Measurements from ENCODE around the gene PDZRN3.

The PDZRN3 gene

DNA sequence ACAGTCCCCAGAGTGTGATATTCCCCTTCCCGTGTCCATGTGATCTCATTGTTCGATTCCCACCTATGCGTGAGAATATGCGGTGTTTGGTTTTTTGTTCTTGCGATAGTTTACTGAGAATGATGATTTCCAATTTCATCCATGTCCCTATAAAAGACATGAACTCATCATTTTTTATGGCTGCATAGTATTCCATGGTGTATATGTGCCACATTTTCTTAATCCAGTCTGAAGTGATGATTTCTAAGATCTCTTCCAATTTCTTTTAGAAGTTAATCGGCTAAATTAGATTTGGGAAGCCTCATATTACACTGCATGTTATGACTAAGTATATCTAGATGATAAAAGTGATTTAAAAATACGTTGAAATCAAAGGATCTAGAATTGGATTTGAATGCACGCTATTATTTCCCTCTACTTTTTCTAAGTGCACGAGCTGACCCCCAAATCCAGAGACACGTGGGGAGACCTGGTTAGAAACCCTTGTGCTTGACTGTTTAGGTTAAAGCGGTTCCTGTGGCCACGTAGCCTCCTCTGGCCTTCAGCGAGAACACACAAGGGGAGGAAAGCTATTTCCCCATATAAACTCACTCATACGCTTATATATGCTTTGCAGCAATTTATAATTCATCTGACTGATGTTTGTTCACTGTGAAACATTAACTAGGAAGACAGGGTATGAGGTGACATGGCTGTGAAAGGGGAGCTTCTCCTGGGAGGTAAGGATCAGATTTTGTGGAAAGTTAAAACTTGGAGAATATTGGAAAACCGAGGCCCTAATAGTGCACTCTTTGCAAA, 243.8 kb downstream of the PDZRN3 start:
- in situ Hi-C loops (cut with HindIII; ENCODE audit: low pct_unique_long_range_greater_than_20kb, low sequenced_read_pairs), result no loop called here
- DNase-seq (ENCODE audit: low read depth in 1 of 2, low spot score in 1 of 2), result no peak
- TF ChIP-seq JUND (IDR thresholded peaks at IDR 0.05; ENCODE audit: low read depth), result no peak

GRCh38 chr3:73379465-73379864, 245.3 kb downstream of the PDZRN3 start:
- in situ Hi-C loops (cut with HindIII; ENCODE audit: low pct_unique_long_range_greater_than_20kb, low sequenced_read_pairs), result no loop called here
- no peak for DNase-seq (ENCODE audit: low read depth in 1 of 2, low spot score in 1 of 2)
- TF ChIP-seq JUND (IDR thresholded peaks at IDR 0.05; ENCODE audit: low read depth), result no peak

DNA sequence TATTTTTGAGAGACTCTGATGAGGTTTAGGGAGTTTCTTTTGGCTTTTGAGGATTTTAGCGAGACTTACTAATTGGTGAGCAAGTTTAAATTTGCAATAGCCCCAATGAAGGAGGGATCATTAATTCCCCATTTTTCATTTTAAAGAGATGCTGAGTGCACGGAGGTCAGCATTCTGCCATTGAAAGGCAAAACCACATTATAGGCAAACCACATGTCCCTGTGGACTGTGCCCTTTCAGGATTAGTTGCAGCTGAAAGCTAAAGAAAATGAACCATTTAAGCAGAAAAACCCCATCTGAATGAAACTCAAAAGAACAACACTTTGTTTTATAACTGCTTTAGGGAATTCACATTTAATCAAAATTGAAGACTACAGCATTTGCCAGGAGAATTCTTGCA, 246.5 kb downstream of the PDZRN3 start:
- in situ Hi-C loops (cut with HindIII; ENCODE audit: low pct_unique_long_range_greater_than_20kb, low sequenced_read_pairs), result no loop called here
- no peak for TF ChIP-seq JUND (IDR thresholded peaks at IDR 0.05; ENCODE audit: low read depth)
- no peak for DNase-seq (ENCODE audit: low read depth in 1 of 2, low spot score in 1 of 2)

GRCh38 chr3:73365756-73366397, 258.9 kb downstream of the PDZRN3 start:
- TF ChIP-seq JUND (IDR thresholded peaks at IDR 0.05; ENCODE audit: low read depth), result no peak
- in situ Hi-C loops (cut with HindIII; ENCODE audit: low pct_unique_long_range_greater_than_20kb, low sequenced_read_pairs), result no loop called here
- no peak for DNase-seq (ENCODE audit: low read depth in 1 of 2, low spot score in 1 of 2)

DNA sequence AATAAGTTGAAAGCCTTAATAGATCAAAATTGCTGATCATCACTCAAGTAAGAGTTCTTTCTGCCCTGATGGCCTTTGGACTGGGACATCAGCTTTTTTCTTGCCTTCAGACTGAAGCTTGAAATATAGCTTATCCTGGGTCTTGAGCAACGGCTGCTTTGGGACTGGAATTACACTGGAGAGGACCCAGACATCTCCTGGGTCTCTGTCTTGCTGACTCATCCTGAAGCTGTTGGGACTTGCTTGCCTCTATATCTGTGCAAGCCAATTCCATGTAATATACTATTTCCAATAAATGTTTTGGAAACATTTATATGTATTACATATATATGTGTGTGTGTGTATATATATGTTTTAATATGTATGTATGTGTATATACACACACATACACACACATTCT, 260.2 kb downstream of the PDZRN3 start:
- DNase-seq (ENCODE audit: low read depth in 1 of 2, low spot score in 1 of 2), result no peak
- in situ Hi-C loops (cut with HindIII; ENCODE audit: low pct_unique_long_range_greater_than_20kb, low sequenced_read_pairs), result no loop called here
- TF ChIP-seq JUND (IDR thresholded peaks at IDR 0.05; ENCODE audit: low read depth), result no peak

DNA sequence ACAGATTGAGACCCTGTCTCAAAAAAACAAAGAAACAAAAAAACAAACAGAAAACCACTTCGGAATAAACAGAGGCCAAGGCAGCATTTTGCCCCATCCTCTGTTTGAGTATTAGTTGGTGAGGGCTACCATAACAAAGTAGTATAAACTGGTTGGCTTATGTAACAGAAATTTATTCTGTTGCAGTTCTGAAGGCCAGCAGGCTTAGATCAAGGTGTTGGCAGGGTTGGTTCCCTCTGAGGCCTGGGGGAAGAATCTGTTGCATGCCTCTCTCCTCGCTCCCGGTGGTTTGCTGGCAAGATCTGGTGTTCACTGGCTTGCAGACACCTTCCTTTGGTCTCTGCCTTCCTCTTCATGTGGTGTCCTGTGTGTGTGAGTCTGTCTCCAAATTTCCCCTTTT, 261.6 kb downstream of the PDZRN3 start:
- TF ChIP-seq JUND (IDR thresholded peaks at IDR 0.05; ENCODE audit: low read depth), result no peak
- in situ Hi-C loops (cut with HindIII; ENCODE audit: low pct_unique_long_range_greater_than_20kb, low sequenced_read_pairs), result no loop called here
- no peak for DNase-seq (ENCODE audit: low read depth in 1 of 2, low spot score in 1 of 2)

GRCh38 chr3:73361591-73361990, 263.1 kb downstream of the PDZRN3 start:
- no peak for DNase-seq (ENCODE audit: low read depth in 1 of 2, low spot score in 1 of 2)
- in situ Hi-C loops (cut with HindIII; ENCODE audit: low pct_unique_long_range_greater_than_20kb, low sequenced_read_pairs), result no loop called here

GRCh38 chr3:73353649-73354217, 271.0 kb downstream of the PDZRN3 start:
- in situ Hi-C loops (cut with HindIII; ENCODE audit: low pct_unique_long_range_greater_than_20kb, low sequenced_read_pairs), result no loop called here
- no peak for TF ChIP-seq JUND (IDR thresholded peaks at IDR 0.05; ENCODE audit: low read depth)
- no peak for DNase-seq (ENCODE audit: low read depth in 1 of 2, low spot score in 1 of 2)

More at GRCh38 chr3:73361591-73361990, 263.1 kb downstream of the PDZRN3 start:
- no peak for TF ChIP-seq JUND (IDR thresholded peaks at IDR 0.05; ENCODE audit: low read depth)

GRCh38 chr3:73352841-73353645, 271.7 kb downstream of the PDZRN3 start:
- no peak for TF ChIP-seq JUND (IDR thresholded peaks at IDR 0.05; ENCODE audit: low read depth)
- DNase-seq (ENCODE audit: low read depth in 1 of 2, low spot score in 1 of 2), result no peak
- in situ Hi-C loops (cut with HindIII; ENCODE audit: low pct_unique_long_range_greater_than_20kb, low sequenced_read_pairs), result no loop called here

DNA sequence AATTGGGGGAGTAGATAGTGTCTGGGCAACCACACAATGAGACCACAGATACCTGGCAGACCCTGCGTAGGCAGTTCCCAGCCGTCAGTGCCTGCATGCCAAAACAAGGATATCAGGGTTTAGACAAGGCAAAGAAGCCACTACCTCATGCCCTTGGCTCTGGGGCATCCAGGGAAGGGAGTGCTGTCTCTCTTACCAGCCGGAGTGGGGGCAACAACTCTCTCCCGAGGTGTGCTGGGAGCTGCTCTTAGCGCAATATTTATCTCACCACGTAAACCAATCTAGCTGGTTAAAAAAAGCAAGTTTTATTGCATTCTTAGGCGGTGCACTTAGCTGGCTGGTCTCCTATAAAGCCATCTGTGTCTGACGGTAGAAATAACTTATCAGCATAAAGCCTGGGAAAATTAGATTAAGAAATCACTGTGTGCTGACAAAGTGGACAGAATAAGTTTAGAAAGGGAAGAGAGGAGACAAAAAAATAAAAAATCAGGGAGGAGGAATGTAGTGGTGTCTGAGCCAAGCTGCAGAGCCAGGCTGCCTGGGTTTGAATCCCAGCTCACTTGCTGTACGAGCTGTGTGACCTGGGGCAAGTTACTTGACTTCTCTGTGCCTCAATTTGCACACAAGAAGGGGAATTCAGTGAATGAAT, 273.2 kb downstream of the PDZRN3 start:
- in situ Hi-C loops (cut with HindIII; ENCODE audit: low pct_unique_long_range_greater_than_20kb, low sequenced_read_pairs), result no loop called here
- TF ChIP-seq JUND (IDR thresholded peaks at IDR 0.05; ENCODE audit: low read depth), result no peak
- DNase-seq (ENCODE audit: low read depth in 1 of 2, low spot score in 1 of 2), result no peak

GRCh38 chr3:73350996-73351395, 273.7 kb downstream of the PDZRN3 start:
- peak in 1 of 2 experiments; percentile 20 for DNase-seq (ENCODE audit: low read depth in 1 of 2, low spot score in 1 of 2)
- TF ChIP-seq JUND (IDR thresholded peaks at IDR 0.05; ENCODE audit: low read depth), result no peak
- in situ Hi-C loops (cut with HindIII; ENCODE audit: low pct_unique_long_range_greater_than_20kb, low sequenced_read_pairs), result no loop called here

DNA sequence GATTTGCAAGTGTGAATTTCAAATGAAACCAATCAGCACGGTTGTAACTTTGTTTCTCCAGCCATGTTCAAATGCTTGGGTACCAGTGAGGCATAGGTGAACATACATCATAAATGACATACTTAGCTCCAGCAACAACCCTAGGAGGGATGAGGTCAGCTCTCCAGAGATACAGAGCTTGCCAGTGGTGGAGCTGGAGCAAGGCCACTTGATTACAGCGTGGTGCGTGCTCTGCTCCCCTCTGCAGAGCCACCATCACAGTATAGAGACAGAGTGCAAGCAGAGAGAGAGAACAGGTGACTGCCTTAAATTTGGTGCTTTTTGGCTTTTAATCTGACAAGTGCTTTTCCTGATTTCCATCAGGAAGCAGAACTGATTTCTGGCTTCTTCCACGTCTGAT, 275.1 kb downstream of the PDZRN3 start:
- in situ Hi-C loops (cut with HindIII; ENCODE audit: low pct_unique_long_range_greater_than_20kb, low sequenced_read_pairs), result no loop called here
- TF ChIP-seq JUND (IDR thresholded peaks at IDR 0.05; ENCODE audit: low read depth), result no peak
- no peak for DNase-seq (ENCODE audit: low read depth in 1 of 2, low spot score in 1 of 2)
